Fibroblast of mammary gland (primary cell): ENCODE results near the gene CSN1S1.

ENCODE experiments used
- DNase-seq: peaks from one replicate; pipeline ENCODE4 v3.0.0-alpha.2; 2010; ENCODE audit warnings: low read depth
- H3K4me3 ChIP-seq: 2 replicates; pipeline ENCODE4 v1.5.1; 2011; ENCODE audit warnings: low read depth, mild to moderate bottlenecking, low read length, moderate library complexity; ENCODE audit not compliant: control insufficient read depth
- CTCF ChIP-seq: conservative IDR thresholded peaks from 2 replicates; pipeline ENCODE4 v1.5.1; 2011; ENCODE audit warnings: low read depth, low read length, inconsistent platforms; ENCODE audit not compliant: control insufficient read depth, insufficient read depth

The CSN1S1 gene

GRCh38 chr4:69936566-69936965 lies 5.7 kb downstream of the CSN1S1 start:
- H3K4me3 ChIP-seq: no peak overlapping the region
- peak; percentile 26 for DNase-seq
- TF ChIP-seq CTCF: no peak

- no peak overlapping the region for H3K4me3 ChIP-seq
- no peak for TF ChIP-seq CTCF
- peak; percentile 12 for DNase-seq
These were observed 20.7 kb downstream of the CSN1S1 start for GRCh38 chr4:69951602-69952001.

- no peak for TF ChIP-seq CTCF
- DNase-seq: no peak
- no peak overlapping the region for H3K4me3 ChIP-seq
These were observed 26.3 kb downstream of the CSN1S1 start for GRCh38 chr4:69957209-69957608.

GRCh38 chr4:69965628-69966027 lies 34.8 kb downstream of the CSN1S1 start, which contains the start of gene CSN2:
CSN2 (minus strand) TSS chr4:69965728; CDS start chr4:69960995, 4,733 bp downstream.
- no peak for DNase-seq
- no peak for TF ChIP-seq CTCF
- no peak within 1 kb of the TSS for H3K4me3 ChIP-seq

GRCh38 chr4:69970071-69970470 lies 39.2 kb downstream of the CSN1S1 start:
- no peak for DNase-seq
- H3K4me3 ChIP-seq: no peak overlapping the region
- TF ChIP-seq CTCF: no peak

DNA sequence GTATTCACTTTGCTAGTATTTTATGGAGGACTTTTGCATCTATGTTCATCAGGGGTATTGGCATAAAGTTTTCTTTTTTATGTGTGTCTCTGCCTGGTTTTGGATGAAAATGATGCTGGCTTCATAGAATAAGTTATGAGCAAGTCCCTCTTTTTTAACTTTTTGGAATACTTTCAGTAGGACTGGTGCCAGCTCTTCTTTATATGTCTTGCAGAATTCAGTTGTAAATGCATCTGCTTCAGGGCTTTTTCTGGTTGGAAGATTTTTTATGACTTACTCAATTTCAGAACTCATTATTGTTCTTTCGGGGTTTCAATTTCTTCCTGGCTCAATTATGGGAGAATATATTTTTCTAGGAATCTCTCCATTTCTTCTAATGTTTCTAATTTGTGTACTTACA lies 43.8 kb downstream of the CSN1S1 start:
- no peak for DNase-seq
- H3K4me3 ChIP-seq: no peak overlapping the region
- no peak for TF ChIP-seq CTCF

DNA sequence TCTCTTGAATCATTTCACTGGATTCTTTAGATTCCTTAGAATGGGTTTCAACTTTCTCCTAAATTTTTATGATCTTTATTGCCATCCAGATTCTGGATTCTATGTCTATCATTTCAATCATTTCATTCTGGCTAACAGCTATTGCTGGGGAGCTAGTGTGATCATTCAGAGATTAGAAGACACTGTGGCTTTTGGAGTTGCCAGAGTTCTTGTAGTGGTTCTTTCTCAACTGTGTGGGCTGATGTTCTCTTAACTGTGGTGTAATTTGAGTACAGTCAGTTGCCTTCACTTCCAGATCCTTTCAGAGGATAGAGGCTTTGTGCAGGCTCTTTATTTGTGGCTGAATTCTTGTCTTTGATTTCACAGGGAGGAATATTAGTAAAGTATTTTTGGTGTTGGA lies 46.7 kb downstream of the CSN1S1 start:
- H3K4me3 ChIP-seq: no peak overlapping the region
- DNase-seq: peak; percentile 8
- no peak for TF ChIP-seq CTCF
